Activated CD4-positive, alpha-beta T cell treated with anti-CD3 and anti-CD28 coated beads for 4 hours (primary cell): ENCODE results near the gene MTHFR.

ENCODE experiments used
- DNase-seq, 2 donors: peaks; one replicate each; pipeline ENCODE4 v3.0.0-alpha.2; 2020

MTHFR gene

DNA sequence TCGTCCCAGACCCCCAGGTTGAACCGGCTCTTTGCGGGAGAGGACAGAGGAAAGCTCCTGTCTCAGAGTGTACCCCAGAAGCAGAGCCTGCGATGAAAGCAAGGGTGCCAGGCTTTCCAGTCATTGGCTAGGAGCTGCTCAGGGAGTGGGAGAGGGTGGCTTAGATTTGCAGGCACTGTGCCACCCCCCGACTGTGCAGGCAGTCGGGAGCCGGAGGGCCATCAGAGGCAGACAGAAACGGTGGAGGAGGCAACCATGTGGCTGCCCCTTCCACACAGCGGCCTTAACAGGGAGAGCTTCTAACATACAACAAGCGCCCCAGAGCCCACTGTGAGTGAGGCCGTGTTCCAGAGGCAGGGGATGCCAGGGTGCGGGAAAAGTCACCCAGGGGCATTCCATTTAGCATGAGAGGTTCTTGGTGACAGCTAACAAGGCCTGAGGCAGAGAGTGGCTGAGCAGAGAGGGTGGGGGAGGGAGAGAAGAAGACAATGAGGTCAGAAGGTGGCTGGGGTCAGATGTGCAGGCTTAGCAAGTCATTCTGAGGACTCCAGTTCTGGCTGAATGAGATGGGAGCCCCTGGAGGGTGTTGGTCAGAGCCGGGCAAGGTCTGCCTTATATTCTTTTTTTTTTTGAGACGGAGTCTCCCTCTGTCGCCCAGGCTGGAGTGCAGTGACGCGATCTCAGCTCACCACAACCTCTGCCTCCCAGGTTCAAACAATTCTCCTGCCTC, 53.2 kb downstream of the MTHFR start:
- DNase-seq, result no peak

DNA sequence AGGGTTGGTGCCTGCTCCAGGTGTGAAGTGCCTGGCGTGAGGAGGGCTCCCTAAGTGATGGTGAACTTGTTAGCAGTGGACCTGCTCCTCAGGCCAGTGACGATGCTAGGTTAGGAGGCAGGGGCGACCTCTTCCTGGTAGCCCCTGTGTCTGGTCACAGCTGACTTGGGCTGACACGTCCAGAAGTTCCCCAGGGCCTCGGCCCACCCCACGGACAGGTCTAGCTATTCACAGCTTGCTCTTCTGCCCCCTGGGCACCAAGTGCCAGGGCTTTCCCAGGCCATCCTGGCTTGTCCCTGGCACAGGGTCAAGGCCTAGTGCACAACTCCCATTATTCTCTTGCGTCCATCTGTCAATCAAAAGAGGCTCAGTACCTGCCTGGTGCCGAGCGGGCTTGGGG, 54.7 kb downstream of the MTHFR start:
- no peak for DNase-seq

DNA sequence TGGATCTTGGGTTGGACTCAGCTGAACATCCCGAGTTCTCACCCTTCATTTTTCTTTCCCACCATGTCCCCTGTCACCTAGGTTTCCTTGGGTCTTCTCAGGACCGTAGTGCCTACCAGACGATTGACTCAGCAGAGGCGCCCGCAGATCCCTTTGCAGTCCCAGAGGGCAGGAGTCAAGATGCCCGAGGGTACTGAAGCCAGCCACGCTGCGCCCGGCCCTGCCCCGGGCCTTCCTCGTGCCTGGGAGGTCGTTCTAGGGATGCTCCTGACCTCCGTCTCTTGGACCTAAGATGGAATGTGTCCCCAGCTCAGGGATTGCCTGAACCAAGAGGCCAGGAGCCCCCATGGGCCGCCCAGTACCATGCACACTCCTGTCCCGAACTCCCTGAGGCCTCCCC, 55.8 kb downstream of the MTHFR start:
- DNase-seq, result no peak

DNA sequence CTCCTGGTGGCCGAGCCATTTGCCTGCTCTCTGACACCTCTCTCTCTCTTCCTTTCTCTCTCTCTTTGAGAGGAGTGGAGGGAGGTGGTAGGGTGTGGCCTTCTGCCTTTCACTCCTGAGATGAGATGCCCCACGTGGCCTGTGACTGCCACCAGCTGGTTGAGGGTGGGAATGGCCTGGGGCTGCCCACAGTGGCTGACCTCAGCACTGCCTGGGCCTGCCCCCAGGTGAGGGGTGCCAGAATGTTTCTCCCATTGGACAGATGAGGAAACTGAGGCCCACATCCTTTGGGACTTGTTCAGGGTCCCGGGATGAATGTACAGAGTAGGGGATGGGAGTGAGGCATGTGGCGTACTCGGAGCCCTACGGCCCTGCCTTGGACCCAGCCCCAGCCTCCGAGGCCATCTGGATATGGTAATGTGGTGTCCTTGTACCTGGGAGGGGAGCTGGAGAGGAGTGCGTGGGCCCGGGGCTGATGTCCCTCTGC, 56.5 kb downstream of the MTHFR start:
- DNase-seq, result peak; percentile 24 to 36

DNA sequence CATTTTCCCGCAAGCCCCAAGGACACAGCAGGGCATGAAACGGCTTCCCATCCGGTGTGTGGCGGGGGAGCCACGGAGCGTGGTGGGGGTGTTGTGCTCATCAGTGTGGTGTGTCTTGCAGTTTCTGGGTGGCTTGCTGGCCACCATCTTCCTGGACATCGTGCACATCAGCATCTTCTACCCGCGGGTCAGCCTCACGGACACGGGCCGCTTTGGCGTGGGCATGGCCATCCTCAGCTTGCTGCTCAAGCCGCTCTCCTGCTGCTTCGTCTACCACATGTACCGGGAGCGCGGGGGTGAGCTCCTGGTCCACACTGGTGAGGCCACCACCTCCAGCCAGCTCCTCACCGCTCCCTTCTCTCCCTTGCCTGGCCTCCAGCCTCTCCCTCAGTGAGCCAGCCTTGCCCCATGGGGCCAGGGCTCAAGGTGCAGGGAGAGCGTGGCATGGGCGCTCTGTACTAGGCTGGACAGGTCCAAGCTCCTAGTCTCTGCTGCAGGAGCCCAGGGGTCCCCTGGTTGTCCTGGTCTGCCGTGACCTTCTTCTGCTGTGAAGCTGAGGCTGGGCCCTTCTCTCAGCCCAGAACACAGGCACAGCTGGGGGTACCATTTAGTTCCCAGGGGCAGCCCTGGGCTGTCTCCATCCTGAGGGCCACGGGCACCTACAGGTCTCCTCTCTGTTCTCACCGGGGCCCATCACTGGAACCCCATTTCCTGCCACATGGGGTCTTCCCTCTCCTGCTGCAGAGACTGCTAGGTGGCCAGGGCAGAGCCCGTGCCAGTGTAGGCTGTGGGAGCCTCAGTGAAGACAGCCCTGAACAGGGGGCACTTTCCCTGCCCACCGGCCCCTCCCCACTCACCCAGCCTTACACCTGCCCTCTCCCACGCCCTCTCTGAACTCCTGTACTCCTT, 57.2 kb downstream of the MTHFR start:
- DNase-seq, result no peak

DNA sequence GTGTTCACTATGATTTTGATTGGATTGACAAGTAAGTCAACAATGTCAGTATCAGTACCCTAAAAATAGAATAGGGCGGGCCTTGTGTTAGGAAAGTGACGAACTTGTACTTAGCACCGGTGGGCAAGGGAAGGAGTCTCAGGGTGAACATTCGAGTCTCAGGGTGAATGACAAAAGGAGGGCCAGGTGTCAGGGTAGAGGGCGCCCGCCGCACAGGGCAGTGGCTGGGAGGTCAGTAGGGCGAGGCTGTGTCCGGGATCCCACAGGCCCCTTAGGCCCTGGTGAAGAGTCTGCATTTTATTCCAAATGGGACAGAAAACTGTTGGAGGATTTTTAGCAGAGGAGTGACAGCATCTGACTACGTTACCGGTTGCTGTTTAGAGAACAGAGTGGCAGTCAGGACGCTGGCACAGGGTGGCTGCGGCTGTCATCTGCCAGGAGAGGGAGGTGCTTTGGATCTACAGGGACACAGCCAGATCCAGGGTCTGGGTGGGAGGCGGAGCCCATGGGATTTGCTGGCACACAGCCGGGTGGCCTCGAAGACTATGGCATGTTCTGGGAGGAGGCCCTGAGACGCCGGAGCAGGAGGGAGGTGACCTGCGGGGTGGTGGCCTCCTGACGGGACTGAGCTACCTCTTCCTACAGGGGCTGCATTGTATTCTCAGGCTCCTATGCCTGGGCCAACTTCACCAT, 58.8 kb downstream of the MTHFR start:
- no peak for DNase-seq

DNA sequence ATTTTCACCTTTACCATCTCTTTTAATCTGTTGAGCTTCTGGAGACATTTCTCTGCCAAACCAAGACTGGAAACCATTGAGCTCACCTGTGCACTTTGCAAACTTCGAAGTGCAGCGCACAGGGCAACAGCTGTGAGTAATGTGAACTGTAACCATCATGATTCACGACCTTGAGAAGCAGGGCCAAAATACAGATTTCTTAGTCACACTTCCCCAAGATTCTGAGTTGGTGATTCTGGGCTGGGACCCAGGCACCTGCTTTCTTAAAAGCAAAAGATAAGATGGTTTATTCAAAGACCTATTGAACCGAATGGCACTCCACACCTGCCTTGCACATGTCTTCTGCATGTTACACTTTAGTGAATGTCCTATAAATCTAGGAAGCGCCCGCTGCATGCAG, 59.7 kb downstream of the MTHFR start:
- no peak for DNase-seq

DNA sequence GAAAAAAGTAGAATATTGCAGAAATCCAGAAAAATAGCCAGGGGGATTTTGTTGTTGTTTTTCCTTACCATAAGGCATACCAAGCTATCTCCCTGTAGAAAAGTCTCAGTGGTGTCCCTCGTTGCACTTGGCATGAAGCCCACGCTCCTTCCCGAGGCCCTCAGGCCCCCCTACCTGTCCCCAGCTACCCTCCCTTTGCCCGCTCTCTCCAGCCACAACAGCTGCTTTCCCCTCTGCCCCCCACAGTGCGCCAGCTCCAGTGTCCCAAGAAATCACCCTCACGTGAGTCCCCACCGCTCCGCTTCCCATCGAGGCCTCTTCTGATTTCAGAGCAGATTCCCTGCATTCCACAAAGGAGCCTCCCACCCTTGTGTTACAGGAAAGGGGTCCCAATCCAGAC, 61.5 kb downstream of the MTHFR start:
- DNase-seq, result no peak

DNA sequence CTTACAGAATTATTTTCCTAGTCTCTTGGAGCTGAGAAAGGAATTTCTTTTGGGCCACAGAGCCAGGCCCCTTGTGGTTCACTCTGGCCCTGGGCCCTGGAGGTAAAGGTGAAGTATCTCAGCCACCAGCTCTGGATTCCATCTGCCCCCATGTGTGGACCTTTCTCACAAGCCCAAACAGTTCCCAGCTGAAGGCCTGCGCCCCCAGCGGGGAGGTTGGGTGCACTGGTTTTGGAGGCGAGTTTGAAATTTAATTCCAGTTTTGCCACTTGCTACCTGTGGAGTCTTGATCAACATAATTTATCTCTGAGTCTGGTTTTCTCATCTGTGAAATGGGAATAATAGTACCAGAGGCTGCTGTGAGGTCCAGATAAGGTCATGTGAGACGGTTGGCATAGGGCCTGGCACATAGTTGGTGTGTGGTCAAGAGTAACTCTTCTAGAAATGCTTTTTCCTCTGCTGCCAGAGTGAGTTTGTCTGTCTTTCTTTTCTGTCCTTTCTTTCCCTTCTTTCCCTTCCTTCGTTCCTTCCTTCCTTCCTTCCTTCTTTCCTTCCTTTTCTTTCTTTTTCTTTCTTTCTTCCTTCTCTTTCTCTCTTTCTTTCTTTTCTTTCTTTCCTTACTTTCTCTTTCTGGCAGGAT, 63.7 kb downstream of the MTHFR start:
- no peak for DNase-seq

DNA sequence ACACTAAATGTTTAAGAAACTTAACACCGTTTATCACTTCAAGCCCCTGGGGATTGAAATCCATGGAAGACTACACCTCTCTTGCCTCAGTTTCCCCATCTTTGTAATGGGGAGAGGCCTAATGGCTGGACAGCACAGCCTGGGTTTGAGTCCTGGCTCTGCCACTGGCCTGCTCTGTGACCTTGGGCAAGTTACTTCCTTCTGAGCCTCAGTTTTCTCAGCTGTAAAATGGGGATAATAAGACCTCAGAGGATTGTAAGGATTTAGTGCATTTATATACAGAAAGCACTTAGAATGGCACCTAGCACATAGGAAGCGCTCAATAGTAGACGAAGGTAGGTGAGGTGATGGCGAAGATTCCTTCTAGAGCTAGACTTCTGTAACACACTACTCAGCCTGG, 64.3 kb downstream of the MTHFR start:
- DNase-seq, result no peak

DNA sequence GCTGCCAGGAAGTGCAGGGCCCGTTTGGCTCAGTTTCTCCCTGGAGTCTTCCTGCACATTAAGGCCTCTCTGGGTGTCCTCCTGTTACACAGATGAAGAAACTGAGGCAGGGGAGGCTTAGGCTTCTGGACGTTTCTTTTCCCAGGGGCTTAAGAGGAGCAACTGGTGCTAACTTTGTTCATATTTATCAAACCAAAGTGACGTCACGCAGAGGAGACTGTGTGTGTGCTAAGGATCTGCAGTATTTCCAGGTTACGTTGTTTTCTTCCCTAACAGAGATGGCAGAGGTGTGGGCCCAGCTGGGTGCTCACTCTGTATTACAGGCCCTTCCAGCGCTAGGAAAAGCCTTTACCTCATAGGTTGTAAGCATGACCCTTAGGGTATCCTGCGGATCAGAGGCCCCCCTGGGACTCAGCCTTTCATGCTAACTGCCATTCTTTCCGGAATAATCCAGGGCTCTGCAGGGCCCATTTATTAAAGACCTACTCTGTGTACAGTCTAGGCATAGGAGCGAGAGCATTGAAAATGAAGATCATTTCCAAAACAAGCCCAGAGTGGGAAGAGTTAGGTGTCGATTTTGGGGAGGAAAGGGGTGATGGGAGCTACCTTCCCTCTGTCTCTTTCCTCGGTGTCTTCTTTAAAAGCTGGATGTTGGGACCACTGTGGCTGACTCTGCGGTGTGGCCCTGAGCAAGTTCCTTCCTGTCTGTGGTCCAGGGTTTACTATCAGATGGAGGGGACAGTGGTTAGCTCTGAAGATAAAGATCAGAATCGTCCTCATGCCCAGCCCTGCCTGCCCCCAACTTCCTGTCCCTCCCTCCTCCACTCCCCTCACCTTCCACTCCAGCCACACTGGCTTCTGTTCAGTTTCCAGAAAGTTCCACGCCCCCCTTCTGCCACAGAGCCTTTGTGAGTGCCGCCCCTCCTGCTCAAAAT, 65.2 kb downstream of the MTHFR start:
- no peak for DNase-seq

DNA sequence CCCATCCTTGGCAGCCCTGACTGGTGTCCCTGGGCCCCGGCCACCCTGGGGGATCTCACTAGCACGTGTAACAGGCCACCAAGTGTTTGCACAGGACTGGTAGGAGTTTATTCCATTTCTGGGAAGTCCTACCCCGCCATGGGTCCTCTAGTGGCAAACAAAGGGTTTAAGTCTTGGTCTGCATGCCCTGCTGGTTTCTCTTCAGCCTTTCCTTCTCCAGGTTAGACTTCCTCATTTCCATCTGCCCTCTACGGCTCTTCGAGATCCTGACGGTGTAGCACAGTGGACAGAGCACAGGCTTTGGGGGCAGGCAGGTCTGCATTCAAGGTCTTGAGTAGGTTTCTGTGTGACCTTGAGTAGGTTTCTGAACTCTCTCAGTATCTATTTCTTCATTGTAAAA, 67.0 kb downstream of the MTHFR start:
- DNase-seq, result no peak

DNA sequence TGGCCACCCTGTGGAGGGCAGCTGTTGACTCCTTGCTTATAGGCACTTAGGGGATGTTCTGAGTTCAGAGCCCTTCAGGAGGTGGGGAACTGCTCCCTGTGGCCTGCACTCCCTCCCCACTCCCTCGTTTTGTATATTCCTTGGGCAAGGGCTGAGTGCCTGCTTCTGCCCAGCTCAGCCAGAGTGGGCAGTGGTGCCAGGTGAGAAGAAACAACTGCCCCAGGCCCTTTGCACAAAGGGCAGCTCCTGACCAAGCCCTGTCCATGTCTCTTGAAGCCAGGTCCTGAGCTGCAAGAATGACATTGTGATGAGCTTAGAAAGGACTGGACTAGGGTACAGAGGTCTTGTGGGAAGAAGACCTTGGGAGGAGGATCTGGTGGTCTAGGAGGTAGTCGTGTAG, 67.7 kb downstream of the MTHFR start:
- DNase-seq, result no peak

DNA sequence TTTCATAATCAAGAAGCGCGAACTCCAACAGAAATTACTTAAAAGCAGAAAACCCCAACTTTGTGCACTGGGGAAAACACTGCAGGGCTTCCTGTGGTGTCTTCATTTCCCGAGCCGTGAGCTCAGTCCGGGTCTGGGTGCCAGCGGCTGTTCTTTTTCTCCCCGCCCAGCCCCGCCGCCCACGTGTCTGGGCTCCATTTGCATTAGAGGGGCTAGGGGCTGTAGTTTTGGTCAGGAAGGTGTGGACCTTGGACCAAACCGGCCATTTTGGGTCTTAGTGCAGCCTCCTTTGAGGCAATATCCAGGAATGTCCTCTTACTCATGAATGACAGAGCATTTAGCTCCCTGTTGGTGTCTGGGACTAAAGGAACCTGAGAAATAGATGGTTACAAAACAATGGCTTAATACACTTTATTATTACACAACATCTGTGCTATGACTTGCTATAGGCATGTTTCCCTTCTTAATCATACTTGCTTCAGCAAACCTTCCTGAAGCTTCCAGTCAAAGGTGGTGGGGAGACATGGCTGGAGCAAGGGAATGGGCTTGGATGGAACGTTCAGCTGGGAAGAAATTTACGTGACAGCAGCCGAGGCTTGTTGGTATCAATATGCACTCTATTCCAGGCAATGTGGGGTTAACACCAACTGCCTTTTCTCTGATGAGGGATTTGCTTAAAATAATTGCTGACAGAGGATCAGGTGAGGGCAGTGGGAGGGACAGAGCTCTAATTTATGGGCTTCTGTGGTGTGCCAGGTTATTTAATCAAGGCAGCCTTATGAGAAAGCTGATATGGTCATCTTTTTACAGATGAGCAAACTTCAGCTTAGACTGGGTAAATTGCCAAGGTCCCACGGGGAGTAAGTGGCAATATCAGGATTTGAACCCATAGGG, 68.8 kb downstream of the MTHFR start:
- peak; percentile 42 to 45 for DNase-seq

DNA sequence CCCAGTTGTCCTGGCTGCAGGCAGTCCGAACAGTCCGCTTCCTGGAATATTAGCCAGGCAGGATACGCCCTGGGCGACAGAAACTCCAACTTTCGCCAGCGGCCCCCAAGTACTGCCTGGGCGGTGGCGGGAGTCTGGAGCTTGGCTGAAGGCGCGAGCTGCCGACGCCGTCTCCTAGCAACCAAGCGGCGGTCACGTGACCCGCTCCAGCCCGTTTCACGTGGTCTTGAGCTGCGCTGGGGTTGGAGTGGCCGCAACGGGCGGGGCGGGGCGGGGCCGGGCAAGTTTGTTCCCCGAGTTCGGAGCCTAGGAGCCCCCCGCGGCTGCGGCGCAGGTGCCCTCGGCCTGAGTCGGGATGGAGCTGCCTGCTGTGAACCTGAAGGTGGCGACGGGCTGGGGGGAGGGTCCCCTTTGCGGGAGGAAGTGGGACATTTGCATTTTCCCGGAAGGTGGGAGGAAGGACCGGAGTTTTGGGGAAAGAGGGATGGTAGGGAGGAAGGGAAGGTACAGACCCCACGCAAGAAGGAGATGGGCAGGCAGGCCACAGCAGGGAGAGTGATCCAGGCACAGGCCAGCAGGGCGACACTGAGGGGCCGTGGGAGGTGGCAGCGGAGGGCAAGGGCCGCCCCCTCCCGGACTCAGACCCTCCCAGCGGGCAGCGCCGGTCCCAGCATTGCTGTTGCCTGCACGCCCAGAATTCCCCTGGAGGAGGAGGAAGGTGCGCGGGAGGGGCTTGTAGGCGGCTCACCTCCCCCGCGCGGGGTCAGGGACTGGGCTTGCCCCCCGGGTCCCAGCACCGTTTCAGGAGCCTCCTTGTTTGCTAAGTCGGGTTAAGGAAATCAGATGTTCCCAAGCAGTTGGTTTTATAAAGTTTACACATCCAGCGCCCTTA, 69.7 kb downstream of the MTHFR start, which contains the start of gene AGTRAP:
Gene AGTRAP, plus strand, starts transcription at position 283 of the 892 bp plus-strand sequence. Its CDS starts 73 bp downstream, at position 356.
- peak; percentile 81 for DNase-seq
